HG03565 (cell line): ENCODE measurements around the gene MEF2A.
"Not testable (repeated sequence)": the region's sequence is repeated elsewhere in the genome, so short reads cannot be mapped to it uniquely, and the experiment has no call there.

ENCODE experiments used
- ATAC-seq: cut with Tn5 transposase; IDR thresholded peaks from one replicate; pipeline ENCODE4 v1.9.1; 2021; ENCODE audit warnings: mild to moderate bottlenecking, moderate library complexity; ENCODE audit not compliant: unreplicated experiment

The MEF2A gene

GRCh38 chr15:99565299-99566156 is at the start of gene MEF2A:
TSS of gene MEF2A (plus strand) at chr15:99565984. CDS start at chr15:99633120, 67,136 bp downstream.
- ATAC-seq: peak; percentile 30

- no peak for ATAC-seq
Measured at GRCh38 chr15:99518191-99518590, 47.6 kb upstream of the MEF2A start.

- not testable (repeated sequence) for ATAC-seq
Measured at GRCh38 chr15:99519366-99519765, 46.4 kb upstream of the MEF2A start.

GRCh38 chr15:99522288-99522687 is 43.5 kb upstream of the MEF2A start:
- ATAC-seq: peak; percentile 54

- no peak for ATAC-seq
Measured at GRCh38 chr15:99526176-99526575, 39.6 kb upstream of the MEF2A start.

- ATAC-seq: no peak
Measured at GRCh38 chr15:99526671-99527070, 39.1 kb upstream of the MEF2A start.

GRCh38 chr15:99536422-99537040 is 29.3 kb upstream of the MEF2A start:
- no peak for ATAC-seq

- no peak for ATAC-seq
Measured at GRCh38 chr15:99537344-99537743, 28.4 kb upstream of the MEF2A start.

- ATAC-seq: no peak
Measured at GRCh38 chr15:99538261-99538660, 27.5 kb upstream of the MEF2A start.

- no peak for ATAC-seq
Measured at GRCh38 chr15:99542828-99543227, 23.0 kb upstream of the MEF2A start.

- no peak for ATAC-seq
Measured at GRCh38 chr15:99545605-99546004, 20.2 kb upstream of the MEF2A start.

- ATAC-seq: no peak
Measured at GRCh38 chr15:99546441-99547100, 19.2 kb upstream of the MEF2A start.

GRCh38 chr15:99547517-99547916 is 18.3 kb upstream of the MEF2A start:
- ATAC-seq: no peak

GRCh38 chr15:99550077-99550476 is 15.7 kb upstream of the MEF2A start:
- ATAC-seq: no peak

- no peak for ATAC-seq
Measured at GRCh38 chr15:99552111-99552510, 13.7 kb upstream of the MEF2A start.

- ATAC-seq: no peak
Measured at GRCh38 chr15:99554880-99555488, 10.8 kb upstream of the MEF2A start.

- no peak for ATAC-seq
Measured at GRCh38 chr15:99556011-99556410, 9.8 kb upstream of the MEF2A start.

- no peak for ATAC-seq
Measured at GRCh38 chr15:99556578-99556977, 9.2 kb upstream of the MEF2A start.

- ATAC-seq: no peak
Measured at GRCh38 chr15:99558084-99558483, 7.7 kb upstream of the MEF2A start.

- ATAC-seq: no peak
Measured at GRCh38 chr15:99558571-99558970, 7.2 kb upstream of the MEF2A start.

- ATAC-seq: no peak
Measured at GRCh38 chr15:99561476-99562230, 4.1 kb upstream of the MEF2A start.
